ENCODE data around the gene RUNX1.

GRCh38 chr21:34909492-34910292 lies 139.4 kb downstream of the RUNX1 start:
- TF ChIP-seq CTCF (IDR thresholded peaks at IDR 0.05 in 2 of 3, conservative IDR thresholded peaks at IDR 0.05 in 1 of 3; ENCODE audit: control insufficient read depth in 2 of 3, extremely low read depth in 1 of 3, insufficient read depth in 1 of 3, low read depth in 3 of 3, low read length in 3 of 3), result no peak
- TF ChIP-seq TCF12 (IDR thresholded peaks at IDR 0.05; ENCODE audit: low read depth, low read length), result no peak
- no peak for TF ChIP-seq SPI1 (IDR thresholded peaks at IDR 0.05; ENCODE audit: borderline replicate concordance, insufficient read depth, low read depth, low read length)
- no peak for TF ChIP-seq KAT2A (conservative IDR thresholded peaks at IDR 0.05; ENCODE audit: control insufficient read depth, low read depth, low read length)
- no peak for TF ChIP-seq TCF7 (IDR thresholded peaks at IDR 0.05; ENCODE audit: borderline replicate concordance)
- no peak for TF ChIP-seq RFX5 (IDR thresholded peaks at IDR 0.05; ENCODE audit: low read depth, low read length)
- no peak for TF ChIP-seq PAX8 (IDR thresholded peaks at IDR 0.05)
- TF ChIP-seq CREB1 (IDR thresholded peaks at IDR 0.05; ENCODE audit: low read depth), result no peak
- TF ChIP-seq ZSCAN29 (IDR thresholded peaks at IDR 0.05), result no peak
- no peak for TF ChIP-seq SUPT20H (IDR thresholded peaks at IDR 0.05; ENCODE audit: borderline replicate concordance, control insufficient read depth, low read depth, low read length)
- no peak for TF ChIP-seq HDGF (IDR thresholded peaks at IDR 0.05)
- TF ChIP-seq POLR2A (IDR thresholded peaks at IDR 0.05; ENCODE audit: low read depth, low read length), result no peak

Data from GM12878 (cell line).